ENCODE measurements around the gene TNRC6C. TPM values are rescaled to one million over a fixed set of nuclear protein-coding genes. Genes with fewer than 3 reads are reported as not detected.

TNRC6C gene
- total RNA-seq, 4 donors from 2014 or later: 9.1 to 32.7 (median 14.3) TPM

GRCh38 chr17:78144147-78144719 lies 185.7 kb downstream of the TNRC6C start:
- DNase-seq: peak; percentile 76 to 82
- TF ChIP-seq POLR2A (IDR thresholded peaks at IDR 0.05): no peak
- TF ChIP-seq, protein P1, sequence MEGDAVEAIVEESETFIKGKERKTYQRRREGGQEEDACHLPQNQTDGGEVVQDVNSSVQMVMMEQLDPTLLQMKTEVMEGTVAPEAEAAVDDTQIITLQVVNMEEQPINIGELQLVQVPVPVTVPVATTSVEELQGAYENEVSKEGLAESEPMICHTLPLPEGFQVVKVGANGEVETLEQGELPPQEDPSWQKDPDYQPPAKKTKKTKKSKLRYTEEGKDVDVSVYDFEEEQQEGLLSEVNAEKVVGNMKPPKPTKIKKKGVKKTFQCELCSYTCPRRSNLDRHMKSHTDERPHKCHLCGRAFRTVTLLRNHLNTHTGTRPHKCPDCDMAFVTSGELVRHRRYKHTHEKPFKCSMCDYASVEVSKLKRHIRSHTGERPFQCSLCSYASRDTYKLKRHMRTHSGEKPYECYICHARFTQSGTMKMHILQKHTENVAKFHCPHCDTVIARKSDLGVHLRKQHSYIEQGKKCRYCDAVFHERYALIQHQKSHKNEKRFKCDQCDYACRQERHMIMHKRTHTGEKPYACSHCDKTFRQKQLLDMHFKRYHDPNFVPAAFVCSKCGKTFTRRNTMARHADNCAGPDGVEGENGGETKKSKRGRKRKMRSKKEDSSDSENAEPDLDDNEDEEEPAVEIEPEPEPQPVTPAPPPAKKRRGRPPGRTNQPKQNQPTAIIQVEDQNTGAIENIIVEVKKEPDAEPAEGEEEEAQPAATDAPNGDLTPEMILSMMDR (IDR thresholded peaks at IDR 0.05): no peak
- Histone ChIP-seq H3K36me3 (no peaks in the 10 kb centered on the region), H3K4me3 (replicated peaks in 1 of 3) (no peak overlapping the region), H3K9me3 (no peaks in the 10 kb centered on the region), H3K27ac (peak overlapping the region; percentile 17 to 80 (median 68)), H3K27me3 (no peaks in the 10 kb centered on the region), H3K4me1 (peaks cover 26 to 44% of the 10 kb centered on the region in 2 donors)
- intact Hi-C loops (cut with DNase I): no loop called here
- WGBS, 2 donors: 52 to 54% methylated on average over 8 to 11 of the region's 11 CpGs

DNA sequence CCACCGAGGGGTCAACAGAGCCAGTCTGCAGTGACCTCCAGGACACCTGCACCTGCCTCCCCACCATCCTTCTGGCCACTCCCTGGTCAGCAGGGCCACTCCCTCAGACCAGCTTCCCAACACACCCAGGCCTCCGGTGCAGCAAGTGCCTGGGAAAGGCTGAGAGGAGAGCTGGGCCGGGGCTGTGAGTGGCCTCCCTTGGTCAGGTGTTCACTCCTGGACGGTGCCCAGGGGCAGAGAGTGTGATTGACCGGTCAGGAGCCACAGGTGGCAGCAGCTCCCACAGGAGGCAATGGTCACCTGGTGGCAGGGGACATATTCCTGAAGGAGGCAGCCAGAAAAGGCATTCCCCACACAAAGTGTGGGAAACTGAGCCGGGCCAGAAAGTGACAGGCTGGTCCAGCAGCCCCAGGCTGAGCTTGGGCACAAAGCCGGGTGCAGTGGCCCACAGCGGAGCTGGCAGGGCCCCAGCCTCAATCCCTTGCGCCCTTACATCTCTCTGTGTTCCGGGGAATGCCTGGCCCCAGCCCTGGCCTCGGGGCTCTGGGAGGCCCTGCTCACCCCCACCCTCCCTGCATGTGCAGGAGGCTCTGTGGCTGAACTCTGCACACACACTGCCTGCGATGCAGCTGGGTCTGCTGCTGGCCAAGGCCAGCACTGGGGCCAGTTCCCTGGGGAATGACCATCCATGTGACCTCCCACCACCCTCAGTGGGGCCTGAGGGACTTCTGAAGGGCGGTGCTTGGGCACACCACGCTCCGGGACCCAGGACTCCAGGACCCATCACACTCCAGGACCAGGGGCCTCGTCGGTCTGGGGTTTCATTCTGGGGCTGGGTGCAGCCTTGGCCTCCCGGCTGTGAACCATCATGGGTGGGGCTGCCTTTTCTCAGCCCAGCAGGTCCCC lies 186.5 kb downstream of the TNRC6C start:
- peak overlapping the region; percentile 17 to 80 (median 68) for H3K27ac ChIP-seq

GRCh38 chr17:78146471-78146869 lies 188.0 kb downstream of the TNRC6C start:
- Histone ChIP-seq H3K9me3 (no peaks in the 10 kb centered on the region), H3K4me3 (replicated peaks in 1 of 3) (no peak overlapping the region), H3K36me3 (no peaks in the 10 kb centered on the region), H3K4me1 (peaks cover 20 to 33% of the 10 kb centered on the region in 2 donors), H3K27ac (no peak overlapping the region), H3K27me3 (no peaks in the 10 kb centered on the region)
- DNase-seq: no peak
- intact Hi-C loops (cut with DNase I): no loop called here
- WGBS, 2 donors: 96% methylated on average over 7 of the region's 7 CpGs
- TF ChIP-seq, protein P1 (IDR thresholded peaks at IDR 0.05): no peak
- TF ChIP-seq POLR2A (IDR thresholded peaks at IDR 0.05): no peak

More for the DNA sequence above, 186.5 kb downstream of the TNRC6C start:
- Histone ChIP-seq H3K4me1 (peaks cover 26 to 44% of the 10 kb centered on the region in 2 donors), H3K4me3 (replicated peaks in 1 of 3) (no peak overlapping the region), H3K27me3 (no peaks in the 10 kb centered on the region), H3K36me3 (no peaks in the 10 kb centered on the region), H3K9me3 (no peaks in the 10 kb centered on the region)
- intact Hi-C loops (cut with DNase I): no loop called here
- 51 to 52% methylated on average over 9 of the region's 18 CpGs for WGBS, 2 donors
- DNase-seq: peak; percentile 91 to 96
- no peak for TF ChIP-seq POLR2A (IDR thresholded peaks at IDR 0.05)
- TF ChIP-seq, protein P1 (IDR thresholded peaks at IDR 0.05): no peak

DNA sequence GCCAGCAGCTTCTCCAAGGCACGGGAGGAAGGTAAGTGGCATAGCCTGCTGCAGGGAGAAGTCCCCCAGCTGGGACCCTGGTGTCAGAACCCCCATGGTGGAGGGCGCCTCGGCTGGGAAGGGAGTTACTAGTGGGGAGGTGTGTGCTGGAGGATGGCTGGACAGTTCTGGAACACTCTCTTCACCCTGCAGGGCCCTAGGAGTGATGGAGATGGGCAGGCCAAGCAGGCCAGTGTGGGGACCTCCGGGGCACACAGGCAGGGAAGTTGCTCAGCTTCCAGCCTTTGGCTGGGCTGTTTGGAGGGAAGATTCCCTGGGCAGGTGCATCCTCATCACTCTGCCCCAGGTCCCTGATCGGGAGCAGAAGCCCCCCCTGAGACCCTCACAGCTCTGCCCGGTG lies 188.4 kb downstream of the TNRC6C start:
- WGBS, 2 donors: 79 to 91% methylated on average over 5 to 6 of the region's 6 CpGs
- no peaks in the 10 kb centered on the region for H3K27me3 ChIP-seq
- no peak overlapping the region for H3K27ac ChIP-seq
- TF ChIP-seq, protein P1 (IDR thresholded peaks at IDR 0.05): no peak
- no peak for TF ChIP-seq POLR2A (IDR thresholded peaks at IDR 0.05)
- DNase-seq: no peak
- H3K9me3 ChIP-seq: no peaks in the 10 kb centered on the region
- H3K4me1 ChIP-seq: peaks cover 20 to 29% of the 10 kb centered on the region in 2 donors
- intact Hi-C loops (cut with DNase I): no loop called here
- H3K36me3 ChIP-seq: no peaks in the 10 kb centered on the region
- H3K4me3 ChIP-seq (replicated peaks in 1 of 3): no peak overlapping the region
